GM12864 (cell line): ENCODE results near the gene SDK2.
A peak's percentile ranks its signal among the peaks of the same experiment; 100 is the strongest.

Experiments used
- DNase-seq: peaks from one replicate; pipeline ENCODE4 v3.0.0-alpha.2; 2011; ENCODE audit warnings: low read depth
- H3K4me3 ChIP-seq: 2 replicates; pipeline ENCODE4 v1.5.1; 2011; ENCODE audit warnings: mild to moderate bottlenecking, low read depth, low read length, control low read depth
- CTCF ChIP-seq: IDR thresholded peaks from 2 replicates; pipeline ENCODE4 v1.5.1; 2011; ENCODE audit warnings: low read depth, mild to moderate bottlenecking, moderate library complexity, low read length, control low read depth, inconsistent platforms; ENCODE audit errors: missing control alignments

The SDK2 gene

GRCh38 chr17:73547790-73548189 lies 96.5 kb downstream of the SDK2 start:
- TF ChIP-seq CTCF = no peak
- no peak overlapping the region for H3K4me3 ChIP-seq
- no peak for DNase-seq

DNA sequence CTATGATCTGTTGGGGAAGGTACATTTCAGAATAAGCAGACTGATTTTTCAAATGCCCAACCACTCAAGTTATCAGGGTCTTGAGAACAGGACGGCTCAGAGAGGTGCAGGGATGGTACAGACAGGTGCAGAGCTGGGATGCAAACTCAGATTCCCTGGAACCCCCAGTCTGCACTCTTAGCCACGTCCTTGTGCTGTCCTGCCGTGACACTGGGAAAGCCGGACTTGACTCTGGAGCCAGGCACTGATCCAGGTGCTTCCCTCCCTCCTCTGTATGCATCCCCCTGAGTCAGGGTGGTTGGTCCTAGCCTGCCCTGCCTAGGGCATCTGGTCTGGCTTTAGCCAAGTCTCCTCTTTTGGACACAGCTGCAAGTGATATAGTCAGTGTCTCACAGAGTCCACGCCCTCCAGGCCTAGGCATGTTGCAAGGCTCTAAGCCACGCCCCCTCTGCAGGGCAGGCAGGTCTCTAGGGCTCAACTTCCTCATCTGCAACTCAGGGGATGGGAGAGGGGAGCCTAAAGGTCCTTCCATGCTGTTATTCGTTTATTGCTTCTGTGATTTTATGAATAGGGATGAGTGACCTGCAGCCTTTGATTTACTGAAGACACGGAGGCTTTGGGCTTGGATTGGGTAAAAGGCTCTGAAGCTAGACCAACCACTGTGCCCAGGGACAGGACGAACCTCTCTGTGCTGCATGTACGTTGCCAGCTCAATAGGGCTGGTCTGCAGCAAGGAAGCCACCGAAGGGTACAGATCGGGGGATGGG lies 97.3 kb downstream of the SDK2 start:
- no peak overlapping the region for H3K4me3 ChIP-seq
- DNase-seq = peak; percentile 4
- no peak for TF ChIP-seq CTCF

DNA sequence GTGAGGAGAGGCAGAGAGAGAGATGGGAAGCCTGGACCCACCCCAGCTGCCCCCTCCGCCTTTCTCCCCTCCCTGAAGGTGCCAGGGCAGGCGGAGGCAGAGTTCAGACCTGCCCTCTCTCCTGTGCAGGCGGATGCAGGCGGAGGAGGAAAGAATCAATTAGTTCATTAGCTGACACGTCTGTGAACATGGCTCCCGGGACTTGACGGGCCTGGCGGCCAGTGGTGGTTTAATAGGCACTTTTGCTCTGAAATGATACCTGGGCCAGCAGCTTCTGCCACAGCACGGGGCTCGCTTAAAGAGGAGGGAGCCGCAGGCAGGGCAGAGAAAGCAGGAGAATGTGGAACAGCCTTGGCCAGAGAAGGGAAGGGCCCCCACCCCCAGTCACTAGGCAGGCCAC lies 98.1 kb downstream of the SDK2 start:
- DNase-seq = no peak
- TF ChIP-seq CTCF = no peak
- H3K4me3 ChIP-seq = no peak overlapping the region

GRCh38 chr17:73545109-73546032 lies 98.9 kb downstream of the SDK2 start:
- H3K4me3 ChIP-seq = no peak overlapping the region
- no peak for TF ChIP-seq CTCF
- no peak for DNase-seq

DNA sequence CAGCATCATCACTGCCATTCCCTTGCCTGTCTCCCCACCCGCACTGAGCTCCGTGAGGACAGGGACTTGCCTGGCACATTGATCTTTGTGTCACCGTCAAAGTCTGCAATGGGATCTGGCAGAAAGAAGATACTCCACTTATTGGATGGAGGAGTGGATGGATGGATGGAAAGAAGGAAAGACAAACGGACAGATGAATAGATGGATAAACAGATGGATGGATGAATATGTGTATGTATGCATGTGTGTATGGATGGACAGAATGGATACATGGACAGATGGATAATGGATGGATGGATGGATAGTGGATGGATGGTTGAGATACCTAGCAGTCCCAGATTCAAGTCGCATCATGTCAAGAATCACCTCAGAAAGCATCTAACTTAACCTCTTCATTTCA lies 99.9 kb downstream of the SDK2 start:
- no peak for TF ChIP-seq CTCF

GRCh38 chr17:73542323-73542722 lies 101.9 kb downstream of the SDK2 start:
- no peak for DNase-seq
- no peak overlapping the region for H3K4me3 ChIP-seq
- TF ChIP-seq CTCF = no peak

More for the DNA sequence above, 99.9 kb downstream of the SDK2 start:
- no peak overlapping the region for H3K4me3 ChIP-seq
- DNase-seq = no peak

GRCh38 chr17:73541561-73541981 lies 102.7 kb downstream of the SDK2 start:
- no peak overlapping the region for H3K4me3 ChIP-seq
- DNase-seq = no peak
- no peak for TF ChIP-seq CTCF
